Adrenal gland (tissue), 5 donors: ENCODE results near the gene FCMR.

Experiments used
- POLR2A ChIP-seq, 2 donors: fragments of 450-650 bp; IDR thresholded peaks; one replicate each; pipeline ENCODE4 v1.6.1; 2017; ENCODE audit warnings: antibody characterized with exemption in 2 of 2, mild to moderate bottlenecking in 2 of 2, moderate library complexity in 1 of 2
- TF ChIP-seq, protein P1 (sequence below), 6 experiments: fragments of 450-650 bp in 4 of 6; fragments of 200-600 bp in 2 of 6; sonication (generic) in 1 of 6; IDR thresholded peaks; 1 replicate in 5 of 6; 2 replicates in 1 of 6; pipeline versions ENCODE4 v1.5.1 to v1.8.0; 2016 to 2021; ENCODE audit warnings: antibody characterized with exemption in 6 of 6, mild to moderate bottlenecking in 2 of 6, moderate library complexity in 1 of 6
- donor health status: DM: no; HTN: no; CAD: no.

DNA sequence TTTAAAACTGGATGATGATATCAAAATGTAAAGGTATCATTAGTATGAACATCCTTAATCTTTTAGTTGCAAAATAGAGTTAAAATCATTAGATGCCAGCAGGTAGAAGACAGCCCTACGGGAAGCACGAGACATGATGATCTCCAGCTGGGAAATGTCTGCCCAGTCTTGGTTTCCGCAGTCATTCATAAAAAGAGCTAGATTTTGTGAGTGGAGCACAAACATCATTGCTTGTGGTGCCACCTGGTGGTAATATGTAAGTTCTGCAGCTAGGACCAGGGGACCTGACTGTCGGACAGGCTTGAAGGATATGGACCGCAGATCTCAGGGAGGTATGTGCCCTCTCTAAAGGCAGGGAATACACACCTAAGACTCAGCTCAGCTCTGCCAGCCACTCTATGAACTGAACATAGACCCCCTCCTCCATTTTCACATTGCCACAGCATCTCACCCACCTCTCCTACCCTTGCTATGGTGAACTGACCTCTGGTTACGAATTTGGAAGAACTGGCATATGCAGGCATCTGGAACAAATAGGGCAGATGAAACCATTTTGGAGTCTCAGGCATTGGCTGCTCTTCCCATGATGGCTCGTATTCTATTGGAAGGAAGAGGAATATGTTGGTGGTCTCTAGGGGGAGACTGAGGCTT, 9.2 kb downstream of the FCMR start:
- TF ChIP-seq, protein P1, sequence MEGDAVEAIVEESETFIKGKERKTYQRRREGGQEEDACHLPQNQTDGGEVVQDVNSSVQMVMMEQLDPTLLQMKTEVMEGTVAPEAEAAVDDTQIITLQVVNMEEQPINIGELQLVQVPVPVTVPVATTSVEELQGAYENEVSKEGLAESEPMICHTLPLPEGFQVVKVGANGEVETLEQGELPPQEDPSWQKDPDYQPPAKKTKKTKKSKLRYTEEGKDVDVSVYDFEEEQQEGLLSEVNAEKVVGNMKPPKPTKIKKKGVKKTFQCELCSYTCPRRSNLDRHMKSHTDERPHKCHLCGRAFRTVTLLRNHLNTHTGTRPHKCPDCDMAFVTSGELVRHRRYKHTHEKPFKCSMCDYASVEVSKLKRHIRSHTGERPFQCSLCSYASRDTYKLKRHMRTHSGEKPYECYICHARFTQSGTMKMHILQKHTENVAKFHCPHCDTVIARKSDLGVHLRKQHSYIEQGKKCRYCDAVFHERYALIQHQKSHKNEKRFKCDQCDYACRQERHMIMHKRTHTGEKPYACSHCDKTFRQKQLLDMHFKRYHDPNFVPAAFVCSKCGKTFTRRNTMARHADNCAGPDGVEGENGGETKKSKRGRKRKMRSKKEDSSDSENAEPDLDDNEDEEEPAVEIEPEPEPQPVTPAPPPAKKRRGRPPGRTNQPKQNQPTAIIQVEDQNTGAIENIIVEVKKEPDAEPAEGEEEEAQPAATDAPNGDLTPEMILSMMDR (IDR thresholded peaks at IDR 0.05): peak; percentile 77 to 92 (median 88)
- TF ChIP-seq POLR2A (IDR thresholded peaks at IDR 0.05): no peak
